SK-N-SH (cell line): Measurements from ENCODE around the gene PDE4D. TPM values are rescaled to one million over a fixed set of nuclear protein-coding genes. Genes with fewer than 3 reads are reported as not detected.

Source experiments
- CTCF ChIA-PET: fragments of 300-600, 350-600 bp; formaldehyde crosslinking; extraction: SDS; loops from one replicate; lab custom pipeline; 2021; lab: Yijun Ruan, JAX
- POLR2A ChIA-PET: fragments of 350-600 bp; sonication (Branson Sonifier 250); formaldehyde crosslinking; extraction: SDS; loops from one replicate; lab custom pipeline; 2020; ENCODE audit warnings: antibody characterized with exemption, inconsistent platforms; lab: Yijun Ruan, JAX
- DNase-seq: peaks from one replicate; pipeline ENCODE4 v3.0.0; 2012
- H2AFZ ChIP-seq: fragments of 200-600 bp; sonication (generic); 2 replicates; pipeline ENCODE4 v1.8.1; 2016; ENCODE audit warnings: antibody characterized with exemption, mild to moderate bottlenecking, low read depth
- H3F3A ChIP-seq: fragments of 200-600 bp; sonication (generic); replicated peaks from 2 replicates; pipeline ENCODE3; 2016; ENCODE audit warnings: antibody characterized with exemption, mild to moderate bottlenecking; ENCODE audit not compliant: insufficient read depth
- H3K27ac ChIP-seq, 2 experiments: fragments of 200-500 bp in 1 of 2; fragments of 200-600 bp in 1 of 2; sonication (Bioruptor generic) in 1 of 2; sonication (generic), shearing (Covaris generic) in 1 of 2; 2 replicates each; pipeline versions ENCODE4 v1.5.1 to v1.6.1; 2014 to 2016; ENCODE audit warnings: low read depth in 2 of 2, inconsistent platforms in 1 of 2, low read length in 1 of 2, mild to moderate bottlenecking in 1 of 2, mixed read lengths in 1 of 2
- H3K27me3 ChIP-seq: fragments of 200-600 bp; sonication (generic), shearing (Covaris generic); 2 replicates; pipeline ENCODE4 v1.6.1; 2016; ENCODE audit warnings: mixed run types; ENCODE audit not compliant: insufficient read depth
- H3K36me3 ChIP-seq, 2 experiments: fragments of 200-500 bp in 1 of 2; fragments of 200-600 bp in 1 of 2; sonication (Bioruptor generic) in 1 of 2; sonication (generic) in 1 of 2; replicated peaks in 1 of 2; 2 replicates each; pipeline versions ENCODE3 to v1.5.1; 2014 to 2016; ENCODE audit warnings: low read length in 1 of 2, mild to moderate bottlenecking in 1 of 2; ENCODE audit not compliant: insufficient read depth in 2 of 2, control insufficient read depth in 1 of 2
- H3K4me1 ChIP-seq, 2 experiments: fragments of 200-500 bp in 1 of 2; fragments of 200-600 bp in 1 of 2; sonication (Bioruptor generic) in 1 of 2; sonication (generic), shearing (Covaris generic) in 1 of 2; 2 replicates each; pipeline versions ENCODE4 v1.5.1 to v1.6.1; 2014 to 2016; ENCODE audit warnings: low read depth in 1 of 2, low read length in 1 of 2, mixed run types in 1 of 2; ENCODE audit not compliant: insufficient read depth in 2 of 2, control insufficient read depth in 1 of 2
- H3K4me2 ChIP-seq: fragments of 200-600 bp; sonication (generic), shearing (Covaris generic); 2 replicates; pipeline ENCODE4 v1.6.1; 2017; ENCODE audit warnings: mixed run types
- H3K4me3 ChIP-seq, 2 experiments: fragments of 200-500 bp in 1 of 2; fragments of 200-600 bp in 1 of 2; sonication (Bioruptor generic) in 1 of 2; sonication (generic), shearing (Covaris generic) in 1 of 2; 2 replicates each; pipeline versions ENCODE4 v1.5.1 to v1.8.1; 2014 to 2016; ENCODE audit warnings: low read depth in 2 of 2, inconsistent platforms in 1 of 2, low read length in 1 of 2, mild to moderate bottlenecking in 1 of 2, mixed read lengths in 1 of 2, moderate library complexity in 1 of 2
- H3K79me2 ChIP-seq: fragments of 200-600 bp; sonication (generic); 2 replicates; pipeline ENCODE4 v1.8.1; 2017; ENCODE audit warnings: mild to moderate bottlenecking; ENCODE audit not compliant: insufficient read depth
- H3K9ac ChIP-seq: fragments of 200-600 bp; sonication (generic); 2 replicates; pipeline ENCODE4 v1.6.1; 2017; ENCODE audit warnings: mixed run types
- H3K9me2 ChIP-seq: fragments of 200-600 bp; sonication (generic); 2 replicates; pipeline ENCODE4 v1.6.1; 2017; ENCODE audit warnings: mixed run types
- H3K9me3 ChIP-seq: fragments of 200-600 bp; sonication (generic); 2 replicates; pipeline ENCODE4 v1.6.1; 2017; ENCODE audit warnings: mixed run types, mild to moderate bottlenecking, moderate library complexity
- H4K20me1 ChIP-seq: fragments of 200-600 bp; sonication (generic); 2 replicates; pipeline ENCODE4 v1.6.1; 2017; ENCODE audit warnings: mild to moderate bottlenecking, mixed run types; ENCODE audit not compliant: insufficient read depth
- EP300 ChIP-seq, 2 experiments: IDR thresholded peaks; 2 replicates each; pipeline versions ENCODE4 v1.4.0 to v1.6.1; 2012; ENCODE audit warnings: borderline replicate concordance in 1 of 2, low read depth in 1 of 2, low read length in 1 of 2
- FOXJ3 ChIP-seq: sonication (generic); formaldehyde crosslinking; IDR thresholded peaks from 2 replicates; pipeline ENCODE4 v1.5.1; 2020; ENCODE audit warnings: mild to moderate bottlenecking, missing genetic modification reagents
- FOXM1 ChIP-seq: IDR thresholded peaks from 2 replicates; pipeline ENCODE4 v1.4.0; 2012; ENCODE audit warnings: low read depth, mild to moderate bottlenecking
- GABPA ChIP-seq: IDR thresholded peaks from 2 replicates; pipeline ENCODE4 v1.4.0; 2012; ENCODE audit warnings: low read depth, mild to moderate bottlenecking
- GATA2 ChIP-seq: sonication (generic); formaldehyde crosslinking; IDR thresholded peaks from 2 replicates; pipeline ENCODE4 v1.5.0; 2020; ENCODE audit warnings: mild to moderate bottlenecking, missing genetic modification reagents
- IRF3 ChIP-seq: fragments of 150-350 bp; IDR thresholded peaks from 2 replicates; pipeline ENCODE4 v1.6.1; 2016; ENCODE audit warnings: mild to moderate bottlenecking, low read depth, low read length
- JUND ChIP-seq: IDR thresholded peaks from 2 replicates; pipeline ENCODE4 v1.4.0; 2012
- MAX ChIP-seq: IDR thresholded peaks from 2 replicates; pipeline ENCODE4 v1.4.0; 2012; ENCODE audit warnings: low read depth
- NRF1 ChIP-seq: IDR thresholded peaks from 2 replicates; pipeline ENCODE4 v1.6.1; 2012; ENCODE audit warnings: low read depth, mild to moderate bottlenecking, low read length
- POLR2AphosphoS5 ChIP-seq: IDR thresholded peaks from 2 replicates; pipeline ENCODE4 v1.6.1; 2012; ENCODE audit warnings: low read depth, low read length
- RAD21 ChIP-seq: IDR thresholded peaks from 2 replicates; pipeline ENCODE4 v1.6.1; 2012; ENCODE audit warnings: mild to moderate bottlenecking, low read length
- RCOR1 ChIP-seq: fragments of 150-350 bp; IDR thresholded peaks from 2 replicates; pipeline ENCODE4 v1.6.1; 2017; ENCODE audit warnings: antibody characterized with exemption, low read length
- RXRA ChIP-seq: IDR thresholded peaks from 2 replicates; pipeline ENCODE4 v1.4.0; 2012; ENCODE audit warnings: low read depth, mild to moderate bottlenecking, borderline replicate concordance
- TCF12 ChIP-seq: IDR thresholded peaks from 2 replicates; pipeline ENCODE4 v1.4.0; 2012
- ZBTB33 ChIP-seq: IDR thresholded peaks from 2 replicates; pipeline ENCODE4 v1.4.0; 2012; ENCODE audit warnings: low read depth, borderline replicate concordance
- WGBS: methylation state at CpG from one replicate; pipeline ENCODE4 v1.1.6; 2017; ENCODE audit warnings: low lambda C conversion rate; 5-methylcytosine and 5-hydroxymethylcytosine counted together
- polyA plus RNA-seq, 3 experiments: library from polyadenylated mRNA; depleted of rRNA; stranded (reverse); fragments of >200 nt; gene quantifications; 2 replicates each; pipeline ENCODE4 v1.2.3, GENCODE V29; 2012

The PDE4D gene
- polyA plus RNA-seq, 1 of the 3 experiments (the other 2 are of a cell fraction) = 2.4 TPM

GRCh38 chr5:59799668-59800346, 93.7 kb downstream of the PDE4D start (continued):
- TF ChIP-seq IRF3 (no peak), RCOR1 (0 out of 2 replicates have a peak, but pooled peaks have one; percentile 15), POLR2AphosphoS5 (no peak), RAD21 (peak; percentile 97), RXRA (no peak), ZBTB33 (no peak), FOXJ3 (CRISPR knock-in tag) (no peak), NRF1 (no peak), JUND (no peak), TCF12 (no peak), GABPA (no peak)

GRCh38 chr5:59798862-59799667, 94.5 kb downstream of the PDE4D start:
- Histone ChIP-seq H4K20me1 (no peaks in the 10 kb centered on the region), H3K4me3 (no peak overlapping the region), H3K79me2 (no peaks in the 10 kb centered on the region), H3K27ac (peak overlapping the region; percentile 46 to 74; a peak in 3 of 4 replicates), H3K9me2 (no peaks in the 10 kb centered on the region), H3K36me3 (no peaks in the 10 kb centered on the region), H3K4me2 (0 out of 2 replicates have a peak overlapping the region, but pooled peaks have one; percentile 10), H3K4me1 (peaks cover 10 to 18% of the 10 kb centered on the region in 2 experiments), H2AFZ (no peak overlapping the region; the same call in 1 of the 2 replicates), H3K9me3 (no peaks in the 10 kb centered on the region), H3F3A (no peaks in the 10 kb centered on the region), H3K27me3 (no peaks in the 10 kb centered on the region), H3K9ac (no peak overlapping the region)
- POLR2A ChIA-PET = no interaction called here
- 54% methylated on average over 5 of the region's 5 CpGs for WGBS
- TF ChIP-seq RCOR1 = no peak
- no peak for TF ChIP-seq FOXM1
- peak in 1 of 2 experiments; percentile 10; a peak in 1 of 4 replicates for TF ChIP-seq EP300 (IDR thresholded peaks at IDR 0.05; ENCODE audit: borderline replicate concordance in 1 of 2, low read depth in 1 of 2, low read length in 1 of 2)
- no peak for TF ChIP-seq GATA2 (CRISPR knock-in tag)
- TF ChIP-seq ZBTB33 = no peak
- TF ChIP-seq MAX = 0 out of 2 replicates have a peak, but pooled peaks have one; percentile 17
- TF ChIP-seq JUND = no peak
- no peak for DNase-seq
- CTCF ChIA-PET = interaction anchor here (0.5 to 4.2 kb wide), 21 partner anchors 10 to 808 kb away, joined by 3 to 34 read pairs (median 6); no protein-coding TSS in a partner anchor
